ENCODE results near the gene CISH.

Gene CISH

GRCh38 chr3:50637945-50638344, 26.4 kb upstream of the CISH start:
- Histone ChIP-seq H3K27me3 (ENCODE audit: insufficient read depth, low read depth) (no peaks in the 10 kb centered on the region), H3K27ac (no peak overlapping the region), H3K4me1 (ENCODE audit: low read depth, poor library complexity, severe bottlenecking) (no peaks in the 10 kb centered on the region), H3K79me2 (ENCODE audit: insufficient read depth, low read depth) (no peaks in the 10 kb centered on the region), H2AFZ (ENCODE audit: low read depth) (no peak overlapping the region), H3K36me3 (ENCODE audit: insufficient read depth) (no peaks in the 10 kb centered on the region), H3K4me3 (IDR thresholded peaks at IDR 0.05; ENCODE audit: insufficient read depth, low read depth, low read length) (no peak overlapping the region), H4K20me1 (ENCODE audit: insufficient read depth) (no peaks in the 10 kb centered on the region), H3K9ac (no peak overlapping the region), H3K4me2 (no peak overlapping the region)
- TF ChIP-seq CTCF (conservative IDR thresholded peaks at IDR 0.05; ENCODE audit: low read depth, low read length): no peak

- Histone ChIP-seq H4K20me1 (ENCODE audit: insufficient read depth) (no peaks in the 10 kb centered on the region), H3K4me3 (IDR thresholded peaks at IDR 0.05; ENCODE audit: insufficient read depth, low read depth, low read length) (no peak overlapping the region), H2AFZ (ENCODE audit: low read depth) (no peak overlapping the region), H3K27me3 (ENCODE audit: insufficient read depth, low read depth) (no peaks in the 10 kb centered on the region), H3K79me2 (ENCODE audit: insufficient read depth, low read depth) (no peaks in the 10 kb centered on the region), H3K4me1 (ENCODE audit: low read depth, poor library complexity, severe bottlenecking) (no peaks in the 10 kb centered on the region), H3K9ac (no peak overlapping the region), H3K27ac (no peak overlapping the region), H3K4me2 (no peak overlapping the region), H3K36me3 (ENCODE audit: insufficient read depth) (no peaks in the 10 kb centered on the region)
- TF ChIP-seq CTCF (conservative IDR thresholded peaks at IDR 0.05; ENCODE audit: low read depth, low read length): no peak
Observed at GRCh38 chr3:50637011-50637410, 25.4 kb upstream of the CISH start.

- Histone ChIP-seq H3K4me2 (no peak overlapping the region), H3K27ac (no peak overlapping the region), H2AFZ (ENCODE audit: low read depth) (no peak overlapping the region), H4K20me1 (ENCODE audit: insufficient read depth) (no peaks in the 10 kb centered on the region), H3K79me2 (ENCODE audit: insufficient read depth, low read depth) (no peaks in the 10 kb centered on the region), H3K36me3 (ENCODE audit: insufficient read depth) (no peaks in the 10 kb centered on the region), H3K4me1 (ENCODE audit: low read depth, poor library complexity, severe bottlenecking) (no peaks in the 10 kb centered on the region), H3K27me3 (ENCODE audit: insufficient read depth, low read depth) (no peaks in the 10 kb centered on the region), H3K4me3 (IDR thresholded peaks at IDR 0.05; ENCODE audit: insufficient read depth, low read depth, low read length) (no peak overlapping the region), H3K9ac (no peak overlapping the region)
- no peak for TF ChIP-seq CTCF (conservative IDR thresholded peaks at IDR 0.05; ENCODE audit: low read depth, low read length)
Observed at GRCh38 chr3:50635066-50635465, 23.5 kb upstream of the CISH start.

GRCh38 chr3:50633230-50633790, 21.7 kb upstream of the CISH start:
- H4K20me1 ChIP-seq (ENCODE audit: insufficient read depth): no peaks in the 10 kb centered on the region
- H3K4me3 ChIP-seq (IDR thresholded peaks at IDR 0.05; ENCODE audit: insufficient read depth, low read depth, low read length): no peak overlapping the region
- no peak overlapping the region for H2AFZ ChIP-seq (ENCODE audit: low read depth)
- H3K79me2 ChIP-seq (ENCODE audit: insufficient read depth, low read depth): no peaks in the 10 kb centered on the region
- H3K27me3 ChIP-seq (ENCODE audit: insufficient read depth, low read depth): no peaks in the 10 kb centered on the region
- H3K27ac ChIP-seq: no peak overlapping the region
- no peaks in the 10 kb centered on the region for H3K4me1 ChIP-seq (ENCODE audit: low read depth, poor library complexity, severe bottlenecking)
- H3K4me2 ChIP-seq: no peak overlapping the region
- H3K9ac ChIP-seq: no peak overlapping the region
- no peak for TF ChIP-seq CTCF (conservative IDR thresholded peaks at IDR 0.05; ENCODE audit: low read depth, low read length)
- no peaks in the 10 kb centered on the region for H3K36me3 ChIP-seq (ENCODE audit: insufficient read depth)
